Fibroblast of lung (primary cell): ENCODE data around the gene RHBDD3.

Experiments
- CTCF ChIP-seq, 2 donors: IDR thresholded peaks in 1 of 2; conservative IDR thresholded peaks in 1 of 2; 1 replicate in 1 of 2; 2 replicates in 1 of 2; pipeline ENCODE4 v1.5.1; 2011 to 2012; ENCODE audit warnings: low read length in 2 of 2, control low read depth in 1 of 2, inconsistent platforms in 1 of 2, low read depth in 1 of 2, mild to moderate bottlenecking in 1 of 2
- EZH2 ChIP-seq: IDR thresholded peaks from 2 replicates; pipeline ENCODE4 v1.5.1; 2012; ENCODE audit warnings: low read length, control low read depth, mild to moderate bottlenecking; ENCODE audit errors: missing control alignments

- TF ChIP-seq CTCF (conservative IDR thresholded peaks at IDR 0.05 in 1 of 2, IDR thresholded peaks at IDR 0.05 in 1 of 2; ENCODE audit: low read depth in 1 of 2, low read length in 2 of 2): no peak
- no peak for TF ChIP-seq EZH2
Observed at GRCh38 chr22:29224859-29225410, 42.8 kb downstream of the RHBDD3 start.
